Hepatocyte (in vitro differentiated cells): ENCODE data around the gene GNGT1. TPM values are rescaled to one million over a fixed set of nuclear protein-coding genes. Genes with fewer than 3 reads are reported as not detected.
"Not testable (repeated sequence)": the region's sequence is repeated elsewhere in the genome, so short reads cannot be mapped to it uniquely, and the experiment has no call there.

ENCODE experiments used
- DNase-seq: peaks from one replicate; pipeline ENCODE4 v3.0.0-alpha.2; 2016; ENCODE audit warnings: low spot score
- H2AFZ ChIP-seq: fragments of 200-600 bp; sonication (generic); 2 replicates; pipeline ENCODE4 v1.6.0; 2016; ENCODE audit warnings: antibody characterized with exemption, mild to moderate bottlenecking
- H3K27ac ChIP-seq: fragments of 200-600 bp; sonication (generic); 2 replicates; pipeline ENCODE4 v1.5.1; 2016; ENCODE audit warnings: mild to moderate bottlenecking
- H3K27me3 ChIP-seq: fragments of 200-600 bp; sonication (generic); 2 replicates; pipeline ENCODE4 v1.6.1; 2016
- H3K36me3 ChIP-seq: fragments of 200-600 bp; sonication (generic); replicated peaks from 2 replicates; pipeline ENCODE4 v1.5.1; 2016; ENCODE audit warnings: low read depth; ENCODE audit not compliant: insufficient read depth
- H3K4me1 ChIP-seq: fragments of 200-600 bp; sonication (generic); 2 replicates; pipeline ENCODE4 v1.5.1; 2016; ENCODE audit warnings: mild to moderate bottlenecking, moderate library complexity; ENCODE audit not compliant: insufficient read depth
- H3K4me2 ChIP-seq: fragments of 200-600 bp; sonication (generic); 2 replicates; pipeline ENCODE4 v1.6.0; 2016
- H3K4me3 ChIP-seq: fragments of 200-600 bp; sonication (generic); 2 replicates; pipeline ENCODE4 v1.5.1; 2016; ENCODE audit warnings: mild to moderate bottlenecking
- H3K79me2 ChIP-seq: fragments of 200-600 bp; sonication (generic); 2 replicates; pipeline ENCODE4 v1.6.0; 2017; ENCODE audit warnings: mild to moderate bottlenecking
- H3K9me2 ChIP-seq: fragments of 200-600 bp; sonication (generic); replicated peaks from 2 replicates; pipeline ENCODE4 v1.6.0; 2017; ENCODE audit warnings: mild to moderate bottlenecking; ENCODE audit not compliant: insufficient read depth
- H3K9me3 ChIP-seq: fragments of 200-600 bp; sonication (generic); 2 replicates; pipeline ENCODE4 v1.5.1; 2016; ENCODE audit warnings: low read depth, mild to moderate bottlenecking
- H4K20me1 ChIP-seq: fragments of 200-600 bp; sonication (generic); 2 replicates; pipeline ENCODE4 v1.6.0; 2016; ENCODE audit warnings: mild to moderate bottlenecking; ENCODE audit not compliant: insufficient read depth, poor library complexity, severe bottlenecking
- CTCF ChIP-seq: fragments of 200-600 bp; sonication (generic); IDR thresholded peaks from 2 replicates; pipeline ENCODE4 v1.5.1; 2016; ENCODE audit warnings: antibody characterized with exemption, mild to moderate bottlenecking; ENCODE audit not compliant: poor library complexity
- EZH2 ChIP-seq: fragments of 200-600 bp; sonication (generic); IDR thresholded peaks from 2 replicates; pipeline ENCODE4 v1.6.1; 2016; ENCODE audit warnings: antibody characterized with exemption, mild to moderate bottlenecking, borderline replicate concordance
- EZH2phosphoT487 ChIP-seq: fragments of 200-600 bp; sonication (generic); IDR thresholded peaks from one replicate; pipeline ENCODE4 v1.6.1; 2018; ENCODE audit warnings: antibody characterized with exemption, mild to moderate bottlenecking, low read depth, moderate library complexity; ENCODE audit not compliant: unreplicated experiment, severe bottlenecking
- WGBS: methylation state at CpG from one replicate; pipeline ENCODE4 v1.1.6; 2016; ENCODE audit warnings: low lambda C conversion rate; ENCODE audit errors: missing lambda C conversion rate; 5-methylcytosine and 5-hydroxymethylcytosine counted together
- polyA plus RNA-seq: library from polyadenylated mRNA; unstranded; fragments of >200 nt; fragmentation: Nextera tagmentation; extraction: Ambion mirVana; gene quantifications from 2 replicates; pipeline ENCODE4 v1.2.1, GENCODE V29; 2016
- total RNA-seq: library from RNA; depleted of rRNA; stranded (reverse); fragments of >200 nt; gene quantifications from 2 replicates; pipeline ENCODE4 v1.2.3, GENCODE V29; 2014

GNGT1 gene
- total and polyA plus RNA-seq, 2 experiments from 2014 or later: 0.24 TPM; not detected in 1

- H3K79me2 ChIP-seq: no peaks in the 10 kb centered on the region
- DNase-seq: no peak
- H4K20me1 ChIP-seq: no peaks in the 10 kb centered on the region
- H3K4me1 ChIP-seq: no peaks in the 10 kb centered on the region
- H3K4me2 ChIP-seq: no peak overlapping the region
- H3K36me3 ChIP-seq: no peaks in the 10 kb centered on the region
- H3K9me3 ChIP-seq: no peaks in the 10 kb centered on the region
- no peak for TF ChIP-seq CTCF
- TF ChIP-seq EZH2phosphoT487: no peak
- TF ChIP-seq EZH2: no peak
- H3K27me3 ChIP-seq: no peaks in the 10 kb centered on the region
- H3K4me3 ChIP-seq: no peak overlapping the region
- peak overlapping the region; percentile 4 for H3K27ac ChIP-seq
- no peak overlapping the region for H2AFZ ChIP-seq
- no peaks in the 10 kb centered on the region for H3K9me2 ChIP-seq
Measured at GRCh38 chr7:93913197-93913596, 6.8 kb downstream of the GNGT1 start.

GRCh38 chr7:93914581-93915066, 8.3 kb downstream of the GNGT1 start:
- H3K27ac ChIP-seq: no peak overlapping the region
- WGBS: 55% methylated on average over 7 of the region's 7 CpGs
- H2AFZ ChIP-seq: no peak overlapping the region
- no peak for DNase-seq
- no peaks in the 10 kb centered on the region for H3K79me2 ChIP-seq
- no peaks in the 10 kb centered on the region for H3K9me3 ChIP-seq
- H3K9me2 ChIP-seq: no peaks in the 10 kb centered on the region
- no peak overlapping the region for H3K4me2 ChIP-seq
- no peaks in the 10 kb centered on the region for H3K36me3 ChIP-seq
- no peaks in the 10 kb centered on the region for H4K20me1 ChIP-seq
- no peaks in the 10 kb centered on the region for H3K27me3 ChIP-seq
- H3K4me3 ChIP-seq: no peak overlapping the region
- no peaks in the 10 kb centered on the region for H3K4me1 ChIP-seq
- TF ChIP-seq CTCF: no peak

GRCh38 chr7:93915206-93915842, 9.0 kb downstream of the GNGT1 start:
- not testable (repeated sequence) for H3K4me1 ChIP-seq, H3K4me3 ChIP-seq, H3K27ac ChIP-seq, H3K4me2 ChIP-seq, H3K36me3 ChIP-seq, H3K9me2 ChIP-seq, DNase-seq, H3K9me3 ChIP-seq, H3K79me2 ChIP-seq, H3K27me3 ChIP-seq, H2AFZ ChIP-seq, H4K20me1 ChIP-seq
- 64% methylated on average over 3 of the region's 3 CpGs for WGBS

GRCh38 chr7:93915888-93916287, 9.5 kb downstream of the GNGT1 start:
- H3K27me3 ChIP-seq, H4K20me1 ChIP-seq, H3K4me1 ChIP-seq, H3K9me2 ChIP-seq, H3K4me2 ChIP-seq, H2AFZ ChIP-seq, H3K27ac ChIP-seq, H3K4me3 ChIP-seq, H3K36me3 ChIP-seq, H3K79me2 ChIP-seq, DNase-seq, H3K9me3 ChIP-seq: not testable (repeated sequence)

- H3K79me2 ChIP-seq, H2AFZ ChIP-seq, H4K20me1 ChIP-seq, H3K4me1 ChIP-seq, DNase-seq, H3K4me3 ChIP-seq, H3K27ac ChIP-seq, H3K9me3 ChIP-seq, H3K9me2 ChIP-seq, H3K4me2 ChIP-seq, H3K36me3 ChIP-seq, H3K27me3 ChIP-seq: not testable (repeated sequence)
- WGBS: 57% methylated on average over 4 of the region's 4 CpGs
Measured at GRCh38 chr7:93916315-93916714, 9.9 kb downstream of the GNGT1 start.
